KOPT-K1 (cell line): ENCODE measurements around the gene BMPER.

Experiments
- H3K27ac ChIP-seq: fragments of 200-600 bp; sonication (generic); 2 replicates; pipeline ENCODE4 v1.5.1; 2016; ENCODE audit warnings: antibody characterized with exemption, mild to moderate bottlenecking, low read depth, low read length; ENCODE audit not compliant: poor library complexity, severe bottlenecking
- H3K36me3 ChIP-seq: fragments of 200-600 bp; sonication (generic); 2 replicates; pipeline ENCODE4 v1.5.1; 2017; ENCODE audit warnings: antibody characterized with exemption, mild to moderate bottlenecking, low read length, moderate library complexity; ENCODE audit not compliant: insufficient read depth
- H3K9me3 ChIP-seq: fragments of 200-600 bp; sonication (generic); 2 replicates; pipeline ENCODE4 v1.5.1; 2017; ENCODE audit warnings: antibody characterized with exemption, low read length, mild to moderate bottlenecking; ENCODE audit not compliant: insufficient read depth, poor library complexity, severe bottlenecking

The BMPER gene

DNA sequence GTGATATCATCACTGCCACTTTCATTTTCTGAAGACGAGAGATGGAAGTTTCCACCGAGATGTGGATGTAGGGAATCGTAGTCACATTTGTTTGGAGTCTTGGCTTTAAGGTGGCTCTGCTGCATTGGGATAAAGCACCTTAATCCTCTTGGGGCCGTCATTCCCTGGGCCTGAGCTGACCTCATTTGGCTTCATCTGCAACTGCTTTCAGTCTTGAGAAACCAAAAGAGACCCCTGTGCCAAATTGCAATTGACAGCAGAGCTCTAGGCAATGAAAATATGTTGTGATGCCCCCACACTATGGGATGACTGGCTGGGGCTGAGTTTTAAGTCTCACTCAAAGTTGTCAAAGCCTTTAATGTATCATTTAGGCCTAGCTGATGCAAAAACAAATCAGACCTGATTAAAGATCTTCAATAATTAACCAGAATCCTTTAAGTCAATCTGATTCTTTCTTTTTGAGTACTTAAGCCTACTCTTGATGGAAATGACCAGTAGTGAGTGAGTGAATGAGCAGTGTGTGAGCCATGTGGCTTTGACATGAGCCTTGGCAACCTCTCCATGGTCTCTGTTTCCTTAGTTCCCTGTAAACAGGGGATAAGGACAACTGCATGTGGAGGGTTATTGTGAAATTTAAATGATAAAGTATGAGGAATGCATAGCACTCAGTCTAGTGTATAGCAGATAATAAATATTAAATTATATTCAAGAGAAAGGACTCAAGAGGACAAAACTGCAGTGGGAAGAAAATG, 155.0 kb downstream of the BMPER start:
- Histone ChIP-seq H3K36me3 (no peaks in the 10 kb centered on the region), H3K27ac (no peak overlapping the region), H3K9me3 (no peaks in the 10 kb centered on the region)

DNA sequence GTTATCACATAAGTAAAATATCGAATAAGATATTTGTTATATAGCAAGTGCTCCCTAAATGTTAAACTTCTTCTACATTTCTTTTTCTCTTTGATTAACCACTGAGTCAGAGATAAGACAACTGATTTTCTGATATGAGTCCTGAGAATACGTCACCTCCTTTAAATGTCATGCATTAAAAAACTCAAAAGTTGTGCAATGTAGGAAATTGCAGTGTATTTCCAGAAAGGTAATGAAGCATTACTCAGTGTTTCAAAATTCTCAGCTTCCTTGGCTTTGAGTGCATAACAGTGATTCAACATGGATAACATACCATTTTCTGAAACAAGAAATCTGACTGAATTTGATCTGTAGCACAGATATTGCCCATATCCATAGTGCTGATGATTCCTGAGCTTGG, 155.8 kb downstream of the BMPER start:
- Histone ChIP-seq H3K36me3 (no peaks in the 10 kb centered on the region), H3K9me3 (no peaks in the 10 kb centered on the region), H3K27ac (no peak overlapping the region)

DNA sequence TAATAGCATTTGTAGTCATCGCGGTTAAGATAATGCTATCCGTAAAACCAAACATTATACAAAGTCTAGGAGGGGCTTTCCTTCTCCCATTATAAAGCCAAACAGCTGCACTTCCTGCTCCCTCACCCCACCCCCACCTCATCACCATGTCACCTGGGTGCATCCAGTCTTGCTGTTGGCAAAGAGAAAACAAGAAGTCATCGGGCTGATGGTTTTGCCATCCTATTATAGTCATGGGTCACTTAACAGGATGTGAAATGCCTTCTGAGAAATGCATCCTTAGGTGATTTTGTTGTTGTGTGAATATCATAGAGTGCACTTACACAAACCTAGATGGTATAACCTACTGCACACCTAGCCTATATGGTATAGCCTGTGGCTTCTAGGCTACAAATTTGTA, 157.0 kb downstream of the BMPER start:
- H3K27ac ChIP-seq = no peak overlapping the region
- H3K36me3 ChIP-seq = no peaks in the 10 kb centered on the region
- H3K9me3 ChIP-seq = no peaks in the 10 kb centered on the region

DNA sequence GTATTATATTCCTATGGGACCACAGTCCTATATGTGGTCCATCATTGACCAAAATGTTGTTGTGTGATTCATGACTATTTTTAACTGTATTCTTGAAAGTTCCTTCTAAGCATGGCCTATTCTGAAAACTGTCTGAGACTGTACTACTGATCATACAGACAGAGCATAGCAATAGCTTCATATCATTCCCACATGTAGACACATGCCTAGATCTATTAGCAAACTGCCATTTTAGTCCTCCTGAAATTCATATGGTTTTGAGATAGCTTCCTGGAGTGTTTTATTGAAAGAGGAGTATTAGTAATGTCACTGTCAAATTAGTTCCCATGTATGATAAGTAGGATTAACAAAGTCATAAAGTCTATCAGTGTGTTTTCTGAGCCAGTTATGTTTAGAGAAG, 157.5 kb downstream of the BMPER start:
- H3K36me3 ChIP-seq = no peaks in the 10 kb centered on the region
- H3K27ac ChIP-seq = no peak overlapping the region
- H3K9me3 ChIP-seq = no peaks in the 10 kb centered on the region

DNA sequence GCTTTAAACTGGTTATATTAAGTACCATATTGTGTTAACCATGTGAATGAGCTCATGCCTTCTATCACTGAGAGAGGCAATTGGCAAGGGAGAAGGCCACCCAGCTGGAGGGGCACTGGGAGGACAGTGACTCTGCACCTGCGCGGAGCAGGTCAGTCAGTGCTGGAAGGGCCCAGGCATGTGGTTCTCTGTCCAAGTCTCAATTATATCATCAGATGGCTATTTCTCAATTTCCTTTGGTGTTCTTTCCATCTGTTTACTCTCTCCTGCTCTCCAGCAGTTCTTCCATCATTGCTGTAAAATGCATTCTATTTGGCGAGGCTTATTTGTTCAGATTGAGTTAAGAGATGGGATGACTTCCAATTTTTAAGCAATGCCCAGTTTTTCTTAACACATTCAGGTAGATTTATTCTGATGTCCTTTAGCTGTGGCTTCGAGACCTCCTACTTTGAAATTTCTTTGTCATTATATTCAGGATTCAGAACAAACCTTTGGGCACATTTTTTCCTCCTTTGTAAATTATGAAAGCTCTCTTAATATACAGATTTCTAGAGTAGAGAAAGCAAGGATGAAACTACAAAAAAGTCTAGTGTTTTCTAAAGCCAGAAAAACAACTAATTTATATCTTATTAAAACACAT, 159.3 kb downstream of the BMPER start:
- H3K27ac ChIP-seq = no peak overlapping the region
- H3K9me3 ChIP-seq = no peaks in the 10 kb centered on the region
- no peaks in the 10 kb centered on the region for H3K36me3 ChIP-seq

DNA sequence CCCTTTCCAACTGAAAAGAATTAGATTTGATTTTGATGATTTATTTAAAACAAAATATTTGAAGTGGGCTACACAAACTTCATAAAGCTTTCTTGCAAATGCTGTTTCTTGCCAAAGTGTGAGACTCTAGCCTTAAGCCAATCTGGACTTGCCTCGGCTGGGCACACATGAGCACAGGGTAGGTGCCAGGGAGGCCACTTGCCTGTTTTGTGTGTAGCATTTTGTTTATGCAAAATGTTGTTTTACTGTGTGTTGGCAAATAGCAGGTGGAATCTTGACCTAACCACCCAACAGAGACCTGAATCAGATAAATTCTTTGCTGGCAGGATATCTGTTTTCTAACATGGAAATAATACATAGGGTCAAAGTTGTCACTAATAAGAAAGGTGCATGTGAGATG, 161.1 kb downstream of the BMPER start:
- Histone ChIP-seq H3K27ac (no peak overlapping the region), H3K36me3 (no peaks in the 10 kb centered on the region), H3K9me3 (no peaks in the 10 kb centered on the region)

DNA sequence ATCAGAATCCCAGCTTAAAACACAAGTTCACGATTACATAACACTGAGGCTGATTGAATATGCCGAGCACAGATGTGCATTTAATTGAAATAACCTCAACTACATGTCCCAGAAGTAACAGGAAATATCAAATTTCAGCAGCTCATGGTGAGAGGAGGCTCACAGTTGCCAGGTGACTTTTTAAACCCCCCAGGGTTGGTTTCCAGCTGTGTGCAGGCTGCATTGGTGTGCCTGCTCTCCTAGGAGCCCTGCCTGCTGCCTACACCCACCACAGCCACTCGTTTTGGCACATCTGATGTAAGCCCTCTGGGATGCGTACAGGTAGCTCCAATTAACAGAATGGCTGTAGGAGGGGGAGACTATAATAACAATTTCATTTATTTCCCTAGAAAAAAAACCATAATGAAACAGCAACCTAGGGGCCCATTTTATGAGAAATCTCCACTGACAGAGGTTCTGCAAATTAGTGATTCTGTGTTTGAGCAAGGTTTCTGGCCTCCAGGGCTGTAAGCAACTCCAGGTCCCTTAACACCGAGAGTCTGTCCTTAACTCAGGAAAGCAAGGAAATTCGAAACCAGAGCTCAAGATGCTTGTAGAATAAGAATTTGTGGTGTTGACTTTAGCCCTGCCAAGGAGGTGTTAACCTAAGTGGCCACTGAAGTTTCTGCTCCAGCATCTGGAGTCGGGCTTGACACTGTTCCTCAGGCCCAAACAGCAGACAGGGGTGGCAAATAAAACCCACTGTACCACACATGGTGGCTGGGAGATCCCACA, 161.9 kb downstream of the BMPER start:
- no peaks in the 10 kb centered on the region for H3K9me3 ChIP-seq
- H3K27ac ChIP-seq = no peak overlapping the region
- H3K36me3 ChIP-seq = no peaks in the 10 kb centered on the region

DNA sequence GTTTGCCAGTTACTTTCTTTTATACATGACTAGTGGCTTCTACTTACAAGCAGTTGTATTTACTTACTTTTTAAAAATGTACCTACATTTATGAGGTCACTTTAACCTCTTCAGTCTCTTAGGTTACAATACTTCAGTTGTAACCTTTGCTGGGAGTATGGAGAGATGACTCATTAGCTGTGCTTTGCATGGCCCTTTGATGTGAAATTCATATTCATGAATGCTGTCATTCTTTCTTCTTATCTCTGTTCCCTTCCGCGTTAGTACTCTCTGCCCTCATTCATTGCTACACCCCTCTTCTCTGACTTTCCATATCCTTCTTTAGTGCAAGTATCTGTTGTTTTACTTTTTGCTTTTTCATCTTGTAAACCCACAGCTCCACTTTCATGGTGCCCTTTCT, 164.3 kb downstream of the BMPER start:
- Histone ChIP-seq H3K36me3 (no peaks in the 10 kb centered on the region), H3K9me3 (no peaks in the 10 kb centered on the region), H3K27ac (no peak overlapping the region)

DNA sequence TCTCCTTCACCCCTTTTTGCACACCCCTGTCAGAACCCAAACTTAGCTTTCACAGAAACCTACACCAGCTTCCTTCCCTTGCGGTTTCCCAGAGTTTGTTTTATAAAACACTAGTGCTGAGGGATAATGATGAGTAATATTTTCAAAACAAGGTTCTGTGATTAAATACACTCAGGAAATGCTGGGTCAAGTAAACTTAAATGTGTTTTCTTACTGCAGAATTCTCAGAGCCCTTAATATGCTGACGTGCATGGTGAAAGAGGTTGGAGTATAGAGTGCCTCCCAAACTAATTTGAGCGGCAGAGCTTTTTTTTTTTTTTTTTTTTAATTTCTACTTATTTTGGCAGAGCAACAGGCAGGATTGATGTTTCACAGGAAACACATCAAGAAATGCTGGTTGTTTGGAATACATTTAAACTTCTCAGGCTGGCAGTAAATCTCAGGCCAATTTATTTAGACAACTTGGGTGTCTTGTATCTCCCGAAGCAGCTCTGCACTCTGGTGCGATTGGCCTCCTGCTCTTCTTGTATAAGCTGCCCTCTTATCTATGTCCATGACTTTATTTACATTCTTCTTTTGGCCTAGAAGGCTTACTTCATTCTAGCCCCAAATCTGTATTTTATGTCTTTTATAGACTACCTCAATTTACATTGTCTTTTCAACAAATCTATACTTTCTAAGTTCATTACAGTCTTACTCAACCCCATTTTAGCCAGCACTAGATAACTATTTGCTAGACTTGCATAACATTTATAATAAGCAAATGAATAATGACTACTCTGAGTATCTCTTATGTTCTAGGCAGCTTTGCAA, 165.4 kb downstream of the BMPER start:
- Histone ChIP-seq H3K36me3 (no peaks in the 10 kb centered on the region), H3K27ac (no peak overlapping the region), H3K9me3 (no peaks in the 10 kb centered on the region)

DNA sequence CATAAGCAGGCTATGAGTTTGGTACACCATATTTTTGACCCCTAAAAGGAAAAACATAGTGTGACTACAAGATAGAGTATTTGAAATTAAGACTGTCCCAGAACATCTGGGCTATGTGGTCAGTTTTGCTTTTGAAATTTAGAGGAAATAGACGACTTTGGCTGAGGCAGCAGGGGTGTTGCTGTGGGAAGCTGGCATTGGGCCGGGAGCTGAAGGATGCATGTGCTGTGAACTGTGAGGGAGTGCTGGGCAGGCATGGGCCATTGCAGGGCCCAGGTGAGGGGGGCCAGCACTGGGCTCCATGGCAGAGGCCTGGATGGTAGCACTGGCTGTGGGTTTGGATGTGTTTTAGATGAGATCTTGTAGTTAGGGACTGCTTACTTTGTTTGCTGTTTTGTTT, 168.3 kb downstream of the BMPER start:
- Histone ChIP-seq H3K9me3 (no peaks in the 10 kb centered on the region), H3K36me3 (no peaks in the 10 kb centered on the region)

DNA sequence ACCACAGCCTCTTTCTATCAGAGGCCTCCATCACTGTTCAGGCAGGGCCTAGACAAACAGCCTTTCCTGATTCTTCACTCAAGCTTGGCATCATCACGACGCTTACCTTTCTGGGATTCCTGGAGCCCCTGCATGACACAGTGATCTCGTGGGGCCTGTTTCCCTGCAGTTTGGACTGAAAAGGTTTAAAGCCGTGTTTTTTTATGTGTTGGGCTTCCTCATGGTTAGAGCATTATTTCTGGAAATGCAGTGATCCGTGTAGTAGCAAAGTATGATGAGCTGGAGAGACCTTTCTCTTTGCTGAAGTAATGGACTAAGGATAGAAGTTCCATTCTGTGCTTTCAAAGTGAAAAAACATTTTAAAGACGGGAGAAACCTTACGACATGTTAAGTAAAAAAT, 169.1 kb downstream of the BMPER start:
- no peaks in the 10 kb centered on the region for H3K9me3 ChIP-seq
- no peak overlapping the region for H3K27ac ChIP-seq
- no peaks in the 10 kb centered on the region for H3K36me3 ChIP-seq

More for the DNA sequence above, 168.3 kb downstream of the BMPER start:
- no peak overlapping the region for H3K27ac ChIP-seq

DNA sequence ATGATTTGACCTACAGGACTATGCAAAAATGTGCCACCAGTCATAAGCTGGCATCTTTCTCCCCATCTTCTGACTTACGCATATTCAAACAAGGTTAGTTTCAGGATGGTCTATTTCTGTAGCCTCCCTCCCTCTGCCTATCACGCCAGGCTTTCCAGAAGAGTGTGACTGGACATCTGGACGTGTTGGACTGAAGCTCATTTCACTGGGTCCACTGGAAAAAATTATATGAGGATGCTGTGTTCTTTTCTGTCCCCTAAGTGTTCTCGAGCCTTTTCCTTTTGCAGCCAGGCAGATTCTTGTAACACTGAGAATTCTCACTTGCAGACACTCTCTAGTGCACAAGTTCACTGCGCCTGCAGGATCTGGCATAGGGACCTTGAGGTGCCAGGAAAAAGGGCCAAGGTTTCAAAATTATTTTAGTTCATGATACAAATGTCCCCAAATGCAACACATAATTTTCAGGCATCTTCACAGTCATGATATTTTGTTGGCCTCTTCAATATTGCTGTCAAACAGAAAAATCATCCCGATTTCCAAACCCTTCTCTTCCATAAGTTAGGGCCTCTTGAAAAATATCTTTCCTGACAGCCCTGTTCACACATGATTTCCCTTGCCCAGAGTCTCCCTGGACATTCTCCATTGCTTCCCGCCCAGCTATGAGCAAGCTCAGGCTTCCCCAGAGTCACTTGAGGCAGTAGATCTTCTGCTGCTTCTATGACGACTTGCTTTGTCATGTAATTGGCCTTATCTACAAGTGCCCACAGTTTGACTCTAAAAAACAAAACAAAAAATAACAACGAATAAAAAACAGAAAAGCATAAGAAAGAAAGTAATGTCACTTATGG, 170.4 kb downstream of the BMPER start:
- Histone ChIP-seq H3K9me3 (no peaks in the 10 kb centered on the region), H3K27ac (no peak overlapping the region), H3K36me3 (no peaks in the 10 kb centered on the region)

DNA sequence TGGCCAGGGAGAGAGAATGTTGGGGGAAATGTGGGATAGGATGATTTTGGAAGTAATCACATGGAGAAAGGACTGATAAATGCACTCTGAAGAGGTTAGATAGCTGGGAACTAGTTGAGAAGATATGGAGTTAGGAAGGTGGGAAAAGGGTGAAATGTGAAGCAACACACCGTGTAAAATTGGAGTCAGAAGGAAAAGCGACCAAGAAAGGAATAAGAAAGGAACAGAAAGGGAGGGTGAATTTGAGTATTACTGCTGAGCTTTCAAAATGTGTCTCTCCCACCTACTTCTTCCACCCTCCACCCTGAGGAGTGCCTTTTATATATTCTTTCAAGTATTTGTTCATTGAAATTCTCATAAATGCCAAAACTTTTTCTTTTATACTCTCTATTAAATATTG, 171.8 kb downstream of the BMPER start:
- Histone ChIP-seq H3K36me3 (no peaks in the 10 kb centered on the region), H3K27ac (no peak overlapping the region), H3K9me3 (no peaks in the 10 kb centered on the region)

DNA sequence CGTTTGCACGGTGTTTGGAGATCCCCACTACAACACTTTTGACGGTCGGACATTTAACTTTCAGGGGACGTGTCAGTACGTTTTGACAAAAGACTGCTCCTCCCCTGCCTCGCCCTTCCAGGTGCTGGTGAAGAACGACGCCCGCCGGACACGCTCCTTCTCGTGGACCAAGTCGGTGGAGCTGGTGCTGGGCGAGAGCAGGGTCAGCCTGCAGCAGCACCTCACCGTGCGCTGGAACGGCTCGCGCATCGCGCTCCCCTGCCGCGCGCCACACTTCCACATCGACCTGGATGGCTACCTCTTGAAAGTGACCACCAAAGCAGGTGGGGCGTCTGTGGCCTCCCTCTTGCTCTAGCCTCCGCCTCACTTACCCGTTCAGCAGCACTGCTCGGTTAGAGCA, 173.5 kb downstream of the BMPER start:
- H3K27ac ChIP-seq = no peak overlapping the region
- no peaks in the 10 kb centered on the region for H3K9me3 ChIP-seq
- no peaks in the 10 kb centered on the region for H3K36me3 ChIP-seq
